GM19468 (cell line): ENCODE data around the gene CAND2.

Experiments used
- ATAC-seq: cut with Tn5 transposase; IDR thresholded peaks from one replicate; pipeline ENCODE4 v1.9.1; 2021; ENCODE audit warnings: mild to moderate bottlenecking, moderate library complexity, moderate number of reproducible peaks; ENCODE audit not compliant: unreplicated experiment; ENCODE audit errors: extremely low read depth

Gene CAND2

GRCh38 chr3:12799525-12800440 lies 3.3 kb downstream of the CAND2 start:
- no peak for ATAC-seq

GRCh38 chr3:12803371-12803770 lies 6.9 kb downstream of the CAND2 start:
- ATAC-seq = no peak

- ATAC-seq = no peak
Measured at GRCh38 chr3:12807066-12807465, 10.6 kb downstream of the CAND2 start.

- no peak for ATAC-seq
Measured at GRCh38 chr3:12807601-12808359, 11.3 kb downstream of the CAND2 start.

GRCh38 chr3:12808587-12808986 lies 12.1 kb downstream of the CAND2 start:
- ATAC-seq = no peak

GRCh38 chr3:12809001-12809400 lies 12.5 kb downstream of the CAND2 start:
- ATAC-seq = no peak

GRCh38 chr3:12809435-12809834 lies 13.0 kb downstream of the CAND2 start:
- ATAC-seq = no peak

- peak; percentile 93 for ATAC-seq
Measured at GRCh38 chr3:12810013-12810780, 13.7 kb downstream of the CAND2 start.

- no peak for ATAC-seq
Measured at GRCh38 chr3:12810961-12811360, 14.5 kb downstream of the CAND2 start.

- no peak for ATAC-seq
Measured at GRCh38 chr3:12812812-12813211, 16.3 kb downstream of the CAND2 start.

- ATAC-seq = no peak
Measured at GRCh38 chr3:12813967-12814366, 17.5 kb downstream of the CAND2 start.

- ATAC-seq = no peak
Measured at GRCh38 chr3:12815078-12815477, 18.6 kb downstream of the CAND2 start.

- ATAC-seq = no peak
Measured at GRCh38 chr3:12815719-12816118, 19.2 kb downstream of the CAND2 start.

- ATAC-seq = no peak
Measured at GRCh38 chr3:12816521-12817342, 20.3 kb downstream of the CAND2 start.

- no peak for ATAC-seq
Measured at GRCh38 chr3:12817343-12817710, 20.8 kb downstream of the CAND2 start.

GRCh38 chr3:12818273-12818672 lies 21.8 kb downstream of the CAND2 start:
- ATAC-seq = no peak

GRCh38 chr3:12818773-12819172 lies 22.3 kb downstream of the CAND2 start:
- ATAC-seq = no peak

- ATAC-seq = no peak
Measured at GRCh38 chr3:12822725-12823373, 26.4 kb downstream of the CAND2 start.

GRCh38 chr3:12824299-12824698 lies 27.8 kb downstream of the CAND2 start:
- ATAC-seq = no peak
